BJ (cell line): ENCODE data around the gene SLC9A2. TPM values are rescaled to one million over a fixed set of nuclear protein-coding genes. Genes with fewer than 3 reads are reported as not detected.

Experiments used
- CTCF ChIA-PET: fragments of 350-600 bp; formaldehyde crosslinking; extraction: SDS; loops from one replicate; lab custom pipeline; 2021; ENCODE audit warnings: antibody characterized with exemption, inconsistent platforms; lab: Yijun Ruan, JAX
- POLR2A ChIA-PET: fragments of 300-600 bp; sonication (Branson Sonifier 250); formaldehyde crosslinking; extraction: SDS; loops from one replicate; lab custom pipeline; 2021; ENCODE audit warnings: antibody characterized with exemption; lab: Charles Lee
- DNase-seq: peaks from one replicate; pipeline ENCODE4 v3.0.0-alpha.2; 2011; ENCODE audit warnings: low read depth
- H3K27me3 ChIP-seq: 2 replicates; pipeline ENCODE4 v1.6.0; 2011; ENCODE audit warnings: low read length; ENCODE audit not compliant: control insufficient read depth, insufficient read depth
- H3K36me3 ChIP-seq: 2 replicates; pipeline ENCODE4 v1.5.1; 2011; ENCODE audit warnings: low read length; ENCODE audit not compliant: control insufficient read depth, insufficient read depth
- H3K4me3 ChIP-seq: 2 replicates; pipeline ENCODE4 v1.5.1; 2011; ENCODE audit warnings: low read depth, mild to moderate bottlenecking, control low read depth, low read length
- polyA plus RNA-seq: library from polyadenylated mRNA; depleted of rRNA; stranded (reverse); fragments of >200 nt; gene quantifications from 2 replicates; pipeline ENCODE4 v1.2.3, GENCODE V29; 2011
- TF ChIP-seq, protein P1 (sequence below): IDR thresholded peaks from 2 replicates; pipeline ENCODE4 v1.5.1; 2011; ENCODE audit warnings: low read depth, mild to moderate bottlenecking, control low read depth, inconsistent platforms, low read length, moderate library complexity; ENCODE audit not compliant: insufficient read depth

SLC9A2 gene
- polyA plus RNA-seq, 1 experiment: not detected

DNA sequence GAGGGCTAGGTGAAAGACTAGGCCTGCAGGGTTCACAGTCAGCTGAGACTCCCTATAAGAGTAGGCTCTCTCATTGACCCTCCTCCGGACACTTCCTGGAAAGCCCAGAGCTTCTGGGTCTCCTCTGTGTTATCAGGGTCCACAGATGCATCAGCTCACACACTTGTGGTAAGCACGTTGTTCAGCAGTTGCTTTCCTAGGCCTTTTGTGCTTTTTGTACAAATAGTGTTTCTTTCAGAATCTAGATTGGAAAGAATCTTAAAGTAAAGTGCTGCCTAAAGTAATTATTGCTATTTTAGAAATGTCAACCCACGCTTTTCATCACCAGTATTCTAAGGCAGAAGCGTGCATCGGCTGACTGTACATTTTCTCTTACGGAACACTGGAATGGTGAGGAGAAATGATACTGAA lies 15.5 kb downstream of the SLC9A2 start:
- Histone ChIP-seq H3K36me3 (no peaks in the 10 kb centered on the region), H3K4me3 (no peak overlapping the region), H3K27me3 (no peaks in the 10 kb centered on the region)
- TF ChIP-seq, protein P1, sequence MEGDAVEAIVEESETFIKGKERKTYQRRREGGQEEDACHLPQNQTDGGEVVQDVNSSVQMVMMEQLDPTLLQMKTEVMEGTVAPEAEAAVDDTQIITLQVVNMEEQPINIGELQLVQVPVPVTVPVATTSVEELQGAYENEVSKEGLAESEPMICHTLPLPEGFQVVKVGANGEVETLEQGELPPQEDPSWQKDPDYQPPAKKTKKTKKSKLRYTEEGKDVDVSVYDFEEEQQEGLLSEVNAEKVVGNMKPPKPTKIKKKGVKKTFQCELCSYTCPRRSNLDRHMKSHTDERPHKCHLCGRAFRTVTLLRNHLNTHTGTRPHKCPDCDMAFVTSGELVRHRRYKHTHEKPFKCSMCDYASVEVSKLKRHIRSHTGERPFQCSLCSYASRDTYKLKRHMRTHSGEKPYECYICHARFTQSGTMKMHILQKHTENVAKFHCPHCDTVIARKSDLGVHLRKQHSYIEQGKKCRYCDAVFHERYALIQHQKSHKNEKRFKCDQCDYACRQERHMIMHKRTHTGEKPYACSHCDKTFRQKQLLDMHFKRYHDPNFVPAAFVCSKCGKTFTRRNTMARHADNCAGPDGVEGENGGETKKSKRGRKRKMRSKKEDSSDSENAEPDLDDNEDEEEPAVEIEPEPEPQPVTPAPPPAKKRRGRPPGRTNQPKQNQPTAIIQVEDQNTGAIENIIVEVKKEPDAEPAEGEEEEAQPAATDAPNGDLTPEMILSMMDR: no peak
- CTCF ChIA-PET: no interaction called here
- POLR2A ChIA-PET: no interaction called here
- DNase-seq: no peak

DNA sequence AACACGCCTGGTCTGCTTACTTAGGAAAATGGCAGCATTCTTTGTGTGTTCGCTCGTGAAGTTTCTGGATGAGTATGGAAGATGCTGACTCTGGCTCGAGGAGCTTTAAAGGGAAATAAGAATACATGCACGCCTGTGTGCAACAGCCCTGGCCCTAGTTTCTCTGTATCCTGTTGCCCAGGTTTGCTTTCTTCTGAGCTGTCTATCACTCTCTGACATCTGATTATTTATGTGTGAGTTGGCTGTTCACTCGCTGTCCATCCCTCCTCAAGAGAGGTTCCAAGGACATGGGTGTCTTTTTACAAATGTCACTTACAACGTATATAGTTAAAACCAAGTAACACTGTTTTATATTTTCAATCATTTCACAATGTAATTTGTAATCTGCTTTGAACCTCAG lies 16.0 kb downstream of the SLC9A2 start:
- H3K27me3 ChIP-seq: no peaks in the 10 kb centered on the region
- TF ChIP-seq, protein P1: no peak
- H3K4me3 ChIP-seq: no peak overlapping the region
- ChIA-PET CTCF (no interaction called here), POLR2A (no interaction called here)
- DNase-seq: no peak
- H3K36me3 ChIP-seq: no peaks in the 10 kb centered on the region

DNA sequence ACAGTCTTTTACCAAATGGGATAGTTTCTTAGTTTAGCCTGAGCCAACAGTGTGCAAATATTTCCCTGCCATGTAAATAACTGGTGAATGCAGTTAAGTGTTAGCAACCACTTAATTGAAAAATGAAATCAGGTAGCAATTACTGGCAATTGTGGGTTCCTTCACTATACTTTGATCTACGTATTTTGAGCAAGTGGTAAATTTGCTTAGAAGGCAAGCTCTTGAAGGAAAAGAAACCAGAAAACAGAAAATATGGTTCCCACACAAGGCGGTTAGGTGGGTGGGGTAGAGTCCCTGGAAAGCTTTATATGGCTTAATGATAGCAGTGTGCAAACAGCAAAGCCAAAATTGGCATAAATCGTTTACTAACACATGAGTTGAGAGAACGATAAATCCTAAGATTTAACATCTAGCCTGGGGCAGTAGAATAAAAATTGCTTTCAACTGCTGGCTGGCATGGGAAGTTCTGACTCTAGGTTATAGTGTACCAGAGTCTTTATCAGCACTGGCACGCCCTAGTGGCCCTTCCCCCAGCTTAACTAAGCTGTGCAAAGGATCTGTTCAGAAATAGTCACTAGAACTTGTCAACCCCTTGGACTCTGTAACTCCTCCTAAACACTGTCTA lies 17.0 kb downstream of the SLC9A2 start:
- no peaks in the 10 kb centered on the region for H3K36me3 ChIP-seq
- H3K4me3 ChIP-seq: no peak overlapping the region
- no peaks in the 10 kb centered on the region for H3K27me3 ChIP-seq
- TF ChIP-seq, protein P1: no peak
- ChIA-PET POLR2A (no interaction called here), CTCF (interaction anchor here (0.6 kb wide), 1 partner anchor 159 kb away, joined by 3 read pairs; no protein-coding TSS in a partner anchor)
- DNase-seq: no peak

DNA sequence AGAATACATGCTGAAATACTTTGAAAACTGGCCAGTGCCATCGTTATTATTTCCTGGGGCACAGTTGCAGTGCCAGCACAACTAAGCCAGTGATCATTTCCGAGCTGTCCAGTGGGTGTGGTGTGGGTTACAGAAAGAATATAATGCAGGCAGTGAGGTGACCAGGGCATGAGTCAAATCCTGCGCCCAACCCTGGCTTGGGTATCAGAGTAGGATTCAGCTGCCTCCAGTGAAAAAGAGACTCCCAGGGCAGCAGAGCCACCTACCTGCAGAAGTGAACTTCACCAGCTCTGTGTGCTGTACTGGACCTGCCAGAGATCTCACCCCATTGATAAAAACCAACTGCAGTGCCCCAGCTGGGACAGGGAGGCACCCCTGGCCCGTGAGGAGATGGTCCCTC lies 18.0 kb downstream of the SLC9A2 start:
- TF ChIP-seq, protein P1: no peak
- POLR2A ChIA-PET: no interaction called here

DNA sequence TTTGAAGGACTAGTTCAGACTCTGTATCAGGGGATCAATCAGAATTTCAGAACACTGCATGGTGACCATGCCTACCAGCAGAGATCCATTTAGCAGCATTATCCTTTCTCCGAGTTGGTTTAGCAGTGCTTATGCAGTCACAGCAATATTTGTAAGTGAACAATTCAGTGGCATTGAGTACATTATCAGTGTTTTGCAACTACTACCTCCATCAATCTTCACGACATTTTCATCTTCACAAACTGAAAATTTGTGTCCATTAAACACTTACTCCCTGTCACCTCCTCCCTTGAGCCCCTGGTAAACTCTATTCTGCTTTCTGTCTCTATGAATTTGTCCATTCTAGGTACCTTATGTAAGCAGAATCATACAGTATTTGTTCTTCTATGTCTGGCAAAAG lies 20.1 kb downstream of the SLC9A2 start:
- no peaks in the 10 kb centered on the region for H3K36me3 ChIP-seq
- TF ChIP-seq, protein P1: no peak
- H3K27me3 ChIP-seq: no peaks in the 10 kb centered on the region
- CTCF ChIA-PET: no interaction called here
- POLR2A ChIA-PET: no interaction called here
- no peak overlapping the region for H3K4me3 ChIP-seq
- DNase-seq: no peak

More for the DNA sequence above, 18.0 kb downstream of the SLC9A2 start:
- no peak overlapping the region for H3K4me3 ChIP-seq
- no peaks in the 10 kb centered on the region for H3K36me3 ChIP-seq
- CTCF ChIA-PET: interaction anchor here (0.8 kb wide), 1 partner anchor 167 kb away, joined by 3 read pairs; no protein-coding TSS in a partner anchor
- H3K27me3 ChIP-seq: no peaks in the 10 kb centered on the region
- DNase-seq: no peak
